Non-pigmented ciliary epithelial cell (primary cell): ENCODE measurements around the gene GPR78.
A peak's percentile ranks its signal among the peaks of the same experiment; 100 is the strongest.

Experiments
- DNase-seq: peaks from one replicate; pipeline ENCODE4 v3.0.0-alpha.2; 2010; ENCODE audit warnings: low read depth

Gene GPR78

GRCh38 chr4:8580321-8581093 is at the start of gene GPR78:
GPR78 (plus strand) TSS chr4:8580392; CDS start chr4:8580983, 591 bp downstream.
- DNase-seq, result no peak

GRCh38 chr4:8532245-8532781 is 47.9 kb upstream of the GPR78 start:
- DNase-seq, result no peak

GRCh38 chr4:8533274-8533865 is 46.8 kb upstream of the GPR78 start:
- no peak for DNase-seq

- no peak for DNase-seq
Observed at GRCh38 chr4:8534129-8534528, 46.1 kb upstream of the GPR78 start.

- DNase-seq, result no peak
Observed at GRCh38 chr4:8534611-8535010, 45.6 kb upstream of the GPR78 start.

- no peak for DNase-seq
Observed at GRCh38 chr4:8536467-8536866, 43.7 kb upstream of the GPR78 start.

GRCh38 chr4:8537041-8537461 is 43.1 kb upstream of the GPR78 start:
- DNase-seq, result peak; percentile 50

- DNase-seq, result no peak
Observed at GRCh38 chr4:8538076-8538702, 42.0 kb upstream of the GPR78 start.

GRCh38 chr4:8538703-8539567 is 41.3 kb upstream of the GPR78 start:
- DNase-seq, result no peak

GRCh38 chr4:8539661-8540060 is 40.5 kb upstream of the GPR78 start:
- DNase-seq, result no peak

GRCh38 chr4:8540072-8540471 is 40.1 kb upstream of the GPR78 start:
- DNase-seq, result no peak

- no peak for DNase-seq
Observed at GRCh38 chr4:8540586-8540985, 39.6 kb upstream of the GPR78 start.

GRCh38 chr4:8540991-8541390 is 39.2 kb upstream of the GPR78 start:
- DNase-seq, result no peak

- DNase-seq, result no peak
Observed at GRCh38 chr4:8541981-8542715, 38.0 kb upstream of the GPR78 start.

GRCh38 chr4:8542776-8543525 is 37.2 kb upstream of the GPR78 start:
- DNase-seq, result no peak

- no peak for DNase-seq
Observed at GRCh38 chr4:8543623-8544022, 36.6 kb upstream of the GPR78 start.

GRCh38 chr4:8544282-8544681 is 35.9 kb upstream of the GPR78 start:
- no peak for DNase-seq

- DNase-seq, result no peak
Observed at GRCh38 chr4:8544741-8545438, 35.3 kb upstream of the GPR78 start.

GRCh38 chr4:8545439-8545765 is 34.8 kb upstream of the GPR78 start:
- DNase-seq, result no peak

GRCh38 chr4:8546766-8547107 is 33.5 kb upstream of the GPR78 start:
- DNase-seq, result no peak
